GM23248 (cell line): Measurements from ENCODE around the gene GLIPR1. TPM values are rescaled to one million over a fixed set of nuclear protein-coding genes. Genes with fewer than 3 reads are reported as not detected.

Source experiments
- DNase-seq: peaks from one replicate; pipeline ENCODE4 v3.0.0-alpha.2; 2015
- H2AFZ ChIP-seq: fragments of 200-600 bp; sonication (generic); 2 replicates; pipeline ENCODE4 v1.6.1; 2016; ENCODE audit warnings: antibody characterized with exemption
- H3F3A ChIP-seq: fragments of 200-600 bp; sonication (generic); 2 replicates; pipeline ENCODE4 v1.6.1; 2016; ENCODE audit warnings: mild to moderate bottlenecking, antibody characterized with exemption, mixed run types; ENCODE audit not compliant: insufficient read depth
- H3K27ac ChIP-seq: fragments of 200-600 bp; sonication (generic); 2 replicates; pipeline ENCODE4 v1.5.1; 2016; ENCODE audit warnings: mild to moderate bottlenecking
- H3K27me3 ChIP-seq: fragments of 200-600 bp; sonication (generic); replicated peaks from 2 replicates; pipeline ENCODE4 v1.6.1; 2016; ENCODE audit warnings: mild to moderate bottlenecking; ENCODE audit not compliant: insufficient read depth
- H3K36me3 ChIP-seq: fragments of 200-600 bp; sonication (generic); 2 replicates; pipeline ENCODE4 v1.6.1; 2016; ENCODE audit warnings: low read depth, mild to moderate bottlenecking
- H3K4me1 ChIP-seq: fragments of 200-600 bp; sonication (generic); 2 replicates; pipeline ENCODE4 v1.6.1; 2016; ENCODE audit warnings: mild to moderate bottlenecking; ENCODE audit not compliant: insufficient read depth
- H3K4me2 ChIP-seq: fragments of 200-600 bp; sonication (generic); one replicate; pipeline ENCODE4 v1.6.1; 2016; ENCODE audit warnings: mild to moderate bottlenecking; ENCODE audit not compliant: unreplicated experiment
- H3K4me3 ChIP-seq: fragments of 200-600 bp; sonication (generic); 2 replicates; pipeline ENCODE4 v1.5.1; 2016; ENCODE audit warnings: mild to moderate bottlenecking
- H3K79me2 ChIP-seq: fragments of 200-600 bp; sonication (generic); 2 replicates; pipeline ENCODE4 v1.6.1; 2016; ENCODE audit warnings: mild to moderate bottlenecking; ENCODE audit not compliant: insufficient read depth
- H3K9ac ChIP-seq: fragments of 200-600 bp; sonication (generic); 2 replicates; pipeline ENCODE4 v1.6.1; 2016; ENCODE audit warnings: mild to moderate bottlenecking
- H3K9me2 ChIP-seq: fragments of 200-600 bp; sonication (generic); 2 replicates; pipeline ENCODE4 v1.6.1; 2016; ENCODE audit warnings: mixed run types, mild to moderate bottlenecking, moderate library complexity; ENCODE audit not compliant: insufficient read depth
- H3K9me3 ChIP-seq: fragments of 200-600 bp; sonication (generic); one replicate; pipeline ENCODE4 v1.6.1; 2017; ENCODE audit warnings: low read depth
- H4K20me1 ChIP-seq: fragments of 200-600 bp; sonication (generic); 2 replicates; pipeline ENCODE4 v1.6.0; 2016; ENCODE audit not compliant: insufficient read depth
- EZH2 ChIP-seq: fragments of 200-600 bp; sonication (generic); IDR thresholded peaks from 2 replicates; pipeline ENCODE4 v1.6.1; 2018; ENCODE audit warnings: antibody characterized with exemption, mild to moderate bottlenecking; ENCODE audit not compliant: insufficient read depth, poor library complexity, severe bottlenecking
- EZH2phosphoT487 ChIP-seq: fragments of 200-600 bp; sonication (generic); IDR thresholded peaks from 2 replicates; pipeline ENCODE4 v1.6.1; 2018; ENCODE audit warnings: antibody characterized with exemption, moderate library complexity, mild to moderate bottlenecking, low read depth; ENCODE audit not compliant: insufficient read depth
- WGBS, 2 experiments: methylation state at CpG; one replicate each; pipeline ENCODE4 v1.1.6; 2015 to 2017; ENCODE audit warnings: low lambda C conversion rate in 2 of 2, low coverage in 1 of 2; ENCODE audit errors: missing lambda C conversion rate in 2 of 2; 5-methylcytosine and 5-hydroxymethylcytosine counted together
- in situ Hi-C: fragments of 300-500 bp; cut with MboI; formaldehyde crosslinking; loops from 2 replicates; pipeline ENCODE4 v1.15.0; 2020
- polyA plus RNA-seq: library from polyadenylated mRNA; unstranded; fragments of >200 nt; fragmentation: Nextera tagmentation; extraction: Ambion mirVana; gene quantifications from 2 replicates; pipeline ENCODE4 v1.2.1, GENCODE V29; 2016
- total RNA-seq: library from RNA; depleted of rRNA; stranded (reverse); fragments of >200 nt; shearing (Covaris generic); gene quantifications from 2 replicates; pipeline ENCODE4 v1.2.3, GENCODE V29; 2014; rRNA removed

The GLIPR1 gene
- total and polyA plus RNA-seq, 2 experiments from 2014 or later = 272 to 507 TPM

DNA sequence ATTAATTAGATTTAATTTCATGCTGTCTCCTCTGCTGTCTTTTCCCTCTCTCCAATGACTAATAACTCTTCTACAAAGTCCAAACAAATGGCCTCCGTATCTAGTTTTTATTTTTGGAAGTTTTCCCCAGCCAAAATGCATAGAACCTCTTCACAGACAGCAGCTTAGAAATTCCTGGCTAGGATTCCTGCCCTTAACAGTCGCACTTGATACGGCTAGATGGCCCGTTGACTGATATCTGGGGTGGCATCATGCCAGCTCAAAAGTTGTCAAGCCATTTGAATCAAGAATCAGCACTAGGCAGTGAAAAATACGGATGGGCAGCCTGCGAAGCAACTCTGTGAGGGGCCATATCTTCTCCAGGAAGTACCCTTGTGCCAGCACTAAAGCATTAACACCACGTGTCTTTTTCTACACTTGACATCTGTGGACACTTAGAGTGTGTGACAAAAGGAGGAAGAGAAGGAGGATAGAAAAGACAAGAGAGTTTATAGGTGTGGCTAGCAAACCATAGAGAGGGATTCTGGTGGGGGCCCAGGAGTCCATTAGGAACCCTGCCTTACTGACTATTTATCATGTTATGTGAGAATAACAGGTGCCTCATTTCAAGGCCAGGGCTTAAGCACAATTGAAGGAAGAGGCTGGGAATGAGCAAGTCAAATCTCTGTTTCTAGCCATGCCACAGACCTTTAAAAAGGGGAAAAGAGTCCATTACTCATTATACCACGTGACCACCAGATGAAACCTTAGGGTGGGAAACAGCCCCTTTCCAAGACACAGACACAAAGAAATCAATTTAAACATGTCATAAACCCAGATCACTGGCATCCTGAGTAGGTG lies 70.1 kb downstream of the GLIPR1 start:
- no peak overlapping the region for H3K27ac ChIP-seq
- in situ Hi-C loops = no loop called here
- no peaks in the 10 kb centered on the region for H3K9me2 ChIP-seq
- H3K9me3 ChIP-seq = no peaks in the 10 kb centered on the region
- H3K4me2 ChIP-seq = no peak overlapping the region
- H2AFZ ChIP-seq = 0 out of 2 replicates have a peak overlapping the region, but pooled peaks have one; percentile 3
- H3K36me3 ChIP-seq = no peaks in the 10 kb centered on the region
- H3K27me3 ChIP-seq = no peaks in the 10 kb centered on the region
- H3K79me2 ChIP-seq = no peaks in the 10 kb centered on the region
- no peak for TF ChIP-seq EZH2phosphoT487
- TF ChIP-seq EZH2 = no peak
- WGBS, 2 experiments = 17 to 19% methylated on average over 8 of the region's 8 CpGs
- no peaks in the 10 kb centered on the region for H4K20me1 ChIP-seq
- H3K4me3 ChIP-seq = no peak overlapping the region
- peaks cover 19% of the 10 kb centered on the region for H3F3A ChIP-seq
- H3K9ac ChIP-seq = no peak overlapping the region
- peak; percentile 6 for DNase-seq
- peaks cover 19% of the 10 kb centered on the region for H3K4me1 ChIP-seq

DNA sequence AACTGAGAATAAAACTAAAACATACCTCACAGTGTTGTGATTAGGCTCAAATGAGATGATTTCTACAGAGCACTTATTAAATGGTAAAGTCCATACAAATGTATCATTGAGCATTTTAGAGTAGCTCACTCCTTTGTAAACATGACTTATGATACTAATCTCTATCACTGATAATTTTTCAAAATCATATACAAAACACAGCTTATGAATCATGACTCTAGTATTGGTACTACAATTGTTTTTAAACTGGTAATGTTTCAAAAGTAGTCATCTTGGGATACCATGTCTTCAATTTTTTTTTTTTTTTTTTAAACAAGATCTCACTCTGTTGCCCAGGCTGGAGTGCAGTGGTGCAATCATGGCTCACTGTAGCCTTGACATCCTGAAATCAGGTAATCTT lies 70.9 kb downstream of the GLIPR1 start:
- in situ Hi-C loops = no loop called here
- H3F3A ChIP-seq = peaks cover 19% of the 10 kb centered on the region
- no peak overlapping the region for H2AFZ ChIP-seq
- no peaks in the 10 kb centered on the region for H3K79me2 ChIP-seq
- TF ChIP-seq EZH2 (no peak), EZH2phosphoT487 (no peak)
- H3K9ac ChIP-seq = no peak overlapping the region
- H3K4me2 ChIP-seq = no peak overlapping the region
- H4K20me1 ChIP-seq = no peaks in the 10 kb centered on the region
- H3K9me2 ChIP-seq = no peaks in the 10 kb centered on the region
- H3K27me3 ChIP-seq = no peaks in the 10 kb centered on the region
- no peak for DNase-seq
- no peaks in the 10 kb centered on the region for H3K36me3 ChIP-seq
- H3K4me3 ChIP-seq = no peak overlapping the region
- H3K4me1 ChIP-seq = peaks cover 19% of the 10 kb centered on the region
- no peak overlapping the region for H3K27ac ChIP-seq
- H3K9me3 ChIP-seq = no peaks in the 10 kb centered on the region

DNA sequence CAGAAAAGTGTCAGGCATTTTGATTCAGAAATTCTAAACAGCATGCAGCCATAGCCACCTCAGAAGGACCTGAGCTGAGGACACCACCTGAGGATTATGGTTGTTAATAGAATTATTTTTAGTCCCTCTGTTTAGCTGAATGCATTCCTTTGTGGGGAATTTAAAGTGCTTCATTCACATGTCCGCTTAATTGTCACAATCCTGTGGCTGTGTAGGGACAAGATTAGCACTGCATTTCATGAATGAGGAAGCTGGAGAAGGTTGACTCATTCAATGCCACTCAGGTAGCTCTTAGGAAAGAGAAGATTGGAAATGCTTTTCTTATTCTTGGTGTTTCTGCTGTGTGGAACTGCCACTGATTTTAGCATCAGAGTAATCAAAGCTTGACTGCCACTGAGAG lies 72.8 kb downstream of the GLIPR1 start:
- DNase-seq = peak; percentile 14
- Histone ChIP-seq H3K4me2 (peak overlapping the region; percentile 8), H3K79me2 (no peaks in the 10 kb centered on the region), H3K9me2 (no peaks in the 10 kb centered on the region), H3K36me3 (no peaks in the 10 kb centered on the region), H3F3A (peaks cover 19% of the 10 kb centered on the region), H3K9ac (no peak overlapping the region), H3K27me3 (no peaks in the 10 kb centered on the region), H4K20me1 (no peaks in the 10 kb centered on the region), H3K27ac (peak overlapping the region; percentile 2; the same call in 1 of the 2 replicates), H3K9me3 (no peaks in the 10 kb centered on the region), H3K4me1 (peaks cover 19% of the 10 kb centered on the region), H2AFZ (peak overlapping the region; percentile 53; the same call in 1 of the 2 replicates), H3K4me3 (no peak overlapping the region)
- WGBS, 2 experiments = 86 to 88% methylated on average over 1 of the region's 1 CpG
- TF ChIP-seq EZH2phosphoT487 = no peak
- TF ChIP-seq EZH2 = no peak
- in situ Hi-C loops = no loop called here

Other genes starting within 250 kb of the GLIPR1 start
- gene CAPS2, start 150.4 kb upstream of the GLIPR1 start, total RNA-seq = 3.4 and 4.4 TPM in 2 replicates
- gene CAPS2, start 150.4 kb upstream of the GLIPR1 start, polyA plus RNA-seq = 1.3 and 1.5 TPM in 2 replicates
- not detected in 2 replicates for gene GLIPR1L1, start 146.1 kb upstream of the GLIPR1 start, total RNA-seq
- not detected in 2 replicates for gene GLIPR1L1, start 146.1 kb upstream of the GLIPR1 start, polyA plus RNA-seq
- gene GLIPR1L2, start 89.7 kb upstream of the GLIPR1 start, total RNA-seq = 0.51 and 1.6 TPM in 2 replicates
- 2.1 and 2.3 TPM in 2 replicates for gene GLIPR1L2, start 89.7 kb upstream of the GLIPR1 start, polyA plus RNA-seq
- 45.3 and 54.9 TPM in 2 replicates for gene KRR1, start 30.9 kb downstream of the GLIPR1 start, total RNA-seq
- gene KRR1, start 30.9 kb downstream of the GLIPR1 start, polyA plus RNA-seq = 35.1 and 37.4 TPM in 2 replicates